HUES48 (cell line): ENCODE results near the gene PPIH.
"Not testable (repeated sequence)": the region's sequence is repeated elsewhere in the genome, so short reads cannot be mapped to it uniquely, and the experiment has no call there.

Experiments used
- H3K27ac ChIP-seq: one replicate; pipeline ENCODE4 v1.7.0; 2013; ENCODE audit warnings: low read depth, low read length, inconsistent platforms
- H3K27me3 ChIP-seq: 2 replicates; pipeline ENCODE4 v1.6.1; 2013; ENCODE audit warnings: mild to moderate bottlenecking, low read length; ENCODE audit not compliant: control insufficient read depth, insufficient read depth
- H3K36me3 ChIP-seq: 2 replicates; pipeline ENCODE4 v1.6.1; 2013; ENCODE audit warnings: low read length; ENCODE audit not compliant: control insufficient read depth, insufficient read depth
- H3K4me1 ChIP-seq: 2 replicates; pipeline ENCODE4 v1.6.1; 2013; ENCODE audit warnings: mild to moderate bottlenecking, low read length; ENCODE audit not compliant: control insufficient read depth, insufficient read depth
- H3K4me3 ChIP-seq: 2 replicates; pipeline ENCODE4 v1.5.1; 2013; ENCODE audit warnings: mild to moderate bottlenecking, low read depth, low read length
- H3K9ac ChIP-seq: 2 replicates; pipeline ENCODE4 v1.6.1; 2013; ENCODE audit warnings: mild to moderate bottlenecking, low read depth, low read length, moderate library complexity
- H3K9me3 ChIP-seq: 2 replicates; pipeline ENCODE4 v1.6.1; 2013; ENCODE audit warnings: low read length; ENCODE audit not compliant: control insufficient read depth, insufficient read depth

Gene PPIH

DNA sequence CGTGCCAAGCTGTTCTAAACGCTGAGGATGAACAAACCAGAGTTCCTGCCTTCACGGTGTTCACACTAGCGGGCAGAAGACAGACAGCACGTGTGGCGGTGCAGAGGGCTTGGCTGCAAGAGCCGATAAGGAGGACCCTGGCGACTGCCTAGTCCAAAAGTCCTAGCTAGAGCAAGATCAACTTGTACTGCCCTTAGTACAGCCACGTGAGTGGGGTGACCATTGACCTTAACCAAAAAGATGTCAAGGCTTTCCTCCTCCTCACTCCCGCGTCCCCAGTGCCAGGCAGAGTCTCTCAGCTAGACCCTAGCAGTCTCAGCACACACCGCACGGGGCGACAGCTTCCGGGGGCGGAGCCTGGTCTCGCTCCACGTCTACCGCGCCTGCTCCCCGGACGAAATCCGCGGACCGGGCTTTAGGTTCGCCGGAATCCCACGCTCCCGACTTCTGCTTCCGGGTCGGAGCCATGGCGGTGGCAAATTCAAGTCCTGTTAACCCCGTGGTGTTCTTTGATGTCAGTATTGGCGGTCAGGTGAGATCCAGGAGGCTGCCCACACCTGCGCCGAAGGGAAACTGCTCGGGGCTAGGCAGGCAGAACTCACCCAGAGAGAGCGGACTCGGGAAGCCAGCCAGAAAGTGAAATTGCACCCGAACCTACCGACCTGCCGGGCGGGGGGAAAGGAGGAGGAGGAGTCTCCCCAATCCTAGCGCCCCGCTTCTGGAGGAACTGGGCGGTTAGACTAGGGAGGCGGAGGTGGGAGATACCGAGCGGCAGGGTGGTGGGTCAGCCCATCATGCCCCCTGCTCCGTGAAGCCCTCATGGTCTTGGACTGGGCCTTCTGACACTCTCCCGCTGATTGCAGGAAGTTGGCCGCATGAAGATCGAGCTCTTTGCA lies at the start of gene PPIH:
PPIH (plus strand) TSS at position 443 of the 896 bp plus-strand sequence; CDS start at position 467, 24 bp downstream.
- Histone ChIP-seq H3K27me3 (no peaks in the 10 kb centered on the region), H3K36me3 (peaks cover 35% of the 10 kb centered on the region), H3K4me3 (peak within 1 kb of the TSS; percentile 68), H3K27ac (peak within 1 kb of the TSS; percentile 77), H3K9ac (peak within 1 kb of the TSS; percentile 55), H3K4me1 (peaks cover 5% of the 10 kb centered on the region; the same call in 1 of the 2 replicates), H3K9me3 (no peaks in the 10 kb centered on the region)

DNA sequence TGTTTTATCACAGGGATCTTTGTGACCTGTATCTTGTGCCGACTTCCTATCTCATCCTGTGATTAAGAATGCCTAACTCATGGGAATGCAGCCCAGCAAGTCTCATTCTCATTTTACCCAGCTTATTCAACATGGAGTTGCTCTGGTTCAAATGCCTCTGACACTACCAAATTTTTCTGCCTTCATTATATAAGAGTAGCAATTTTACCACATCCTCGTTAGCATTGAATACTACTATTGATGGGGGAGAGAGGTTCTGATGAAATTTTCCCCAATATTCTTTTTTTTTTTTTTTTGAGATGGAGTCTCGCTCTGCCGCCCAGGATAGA lies 44.5 kb upstream of the PPIH start:
- Histone ChIP-seq H3K9ac (no peak overlapping the region), H3K27me3 (no peaks in the 10 kb centered on the region), H3K36me3 (no peaks in the 10 kb centered on the region), H3K27ac (no peak overlapping the region), H3K9me3 (no peaks in the 10 kb centered on the region), H3K4me3 (no peak overlapping the region), H3K4me1 (peaks cover 3% of the 10 kb centered on the region; the same call in 1 of the 2 replicates)

DNA sequence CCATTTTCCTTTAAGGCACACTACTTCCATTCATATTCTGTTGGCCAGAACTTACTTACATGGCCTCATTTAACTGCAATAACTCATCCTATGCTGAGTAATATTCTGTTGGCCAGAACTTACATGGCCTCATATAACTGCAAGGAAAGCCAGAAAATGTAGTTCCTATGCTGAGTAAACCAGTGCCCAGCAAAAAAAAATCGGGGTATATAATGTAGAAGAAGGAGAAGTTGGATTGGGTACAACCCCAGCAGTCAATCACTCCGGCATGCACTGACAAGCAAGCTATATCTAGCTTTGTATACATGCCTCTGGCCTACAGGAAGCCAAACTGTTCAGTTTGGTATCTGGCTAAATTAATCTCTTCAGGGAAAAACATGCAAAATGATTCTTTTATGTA lies 39.4 kb upstream of the PPIH start:
- Histone ChIP-seq H3K4me3 (no peak overlapping the region), H3K27ac (no peak overlapping the region), H3K4me1 (no peaks in the 10 kb centered on the region), H3K9me3 (no peaks in the 10 kb centered on the region), H3K27me3 (no peaks in the 10 kb centered on the region), H3K9ac (no peak overlapping the region), H3K36me3 (no peaks in the 10 kb centered on the region)

DNA sequence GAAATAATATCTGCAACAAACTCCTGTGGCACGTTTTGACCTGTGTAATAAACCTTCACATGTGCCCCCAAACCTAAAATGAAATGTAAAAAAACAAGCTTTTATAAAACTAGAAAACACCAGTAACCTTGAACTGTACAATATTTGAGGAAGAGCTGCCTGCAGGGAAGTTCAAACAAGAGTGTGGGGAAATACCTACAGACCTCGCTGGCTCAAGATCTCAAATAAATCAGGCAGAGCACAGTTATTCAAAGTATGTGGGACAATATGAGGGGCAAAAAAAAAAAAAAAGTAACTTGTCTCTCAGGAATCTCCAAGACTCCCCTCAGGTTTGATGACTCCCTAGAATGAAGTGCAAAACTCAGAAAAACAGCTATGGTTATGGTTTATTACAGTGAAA lies 37.9 kb upstream of the PPIH start:
- H3K4me1 ChIP-seq: no peaks in the 10 kb centered on the region

DNA sequence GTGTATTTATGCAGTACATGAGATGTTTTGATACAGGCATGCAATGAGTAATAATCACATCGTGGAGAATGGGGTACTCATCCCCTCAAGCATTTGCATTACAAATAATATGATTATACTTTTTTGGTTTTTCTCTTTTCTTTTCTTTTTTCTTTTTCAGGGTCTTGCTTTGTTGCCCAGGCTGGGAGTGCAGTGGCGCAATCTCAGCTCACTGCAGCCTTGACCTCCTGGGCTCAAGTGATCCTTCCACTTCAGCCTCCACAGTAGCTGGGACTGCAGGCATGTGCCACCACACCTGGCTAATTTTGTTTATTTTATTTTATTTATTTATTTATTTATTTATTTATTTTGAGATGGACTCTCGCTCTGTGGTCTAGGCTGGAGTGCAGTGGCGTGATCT lies 37.0 kb upstream of the PPIH start:
- not testable (repeated sequence) for H3K4me1 ChIP-seq, H3K27me3 ChIP-seq, H3K36me3 ChIP-seq, H3K9me3 ChIP-seq, H3K4me3 ChIP-seq, H3K27ac ChIP-seq, H3K9ac ChIP-seq

More for the DNA sequence above, 37.9 kb upstream of the PPIH start:
- no peaks in the 10 kb centered on the region for H3K27me3 ChIP-seq
- no peak overlapping the region for H3K4me3 ChIP-seq
- no peak overlapping the region for H3K27ac ChIP-seq
- no peaks in the 10 kb centered on the region for H3K9me3 ChIP-seq
- H3K36me3 ChIP-seq: no peaks in the 10 kb centered on the region
- H3K9ac ChIP-seq: no peak overlapping the region

DNA sequence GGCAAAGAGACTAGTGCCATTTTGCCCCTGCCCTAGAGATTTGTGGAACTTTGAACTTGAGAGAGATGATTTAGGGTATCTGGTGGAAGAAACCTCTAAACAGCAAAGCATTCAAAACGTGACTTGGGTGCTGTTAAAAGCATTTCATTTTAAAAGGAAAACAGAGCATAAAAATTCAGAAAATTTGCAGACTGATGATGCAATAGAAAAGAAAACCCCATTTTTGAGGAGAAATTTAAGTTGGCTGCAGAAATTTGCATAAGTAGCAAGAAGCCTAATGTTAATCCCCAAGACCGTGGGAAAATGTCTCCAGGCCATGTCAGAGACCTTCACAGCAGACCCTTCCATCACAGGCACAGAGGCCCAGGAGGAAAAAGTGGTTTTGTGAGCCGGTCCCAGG lies 31.0 kb upstream of the PPIH start:
- H3K27ac ChIP-seq, H3K4me3 ChIP-seq, H3K9ac ChIP-seq: not testable (repeated sequence)

GRCh38 chr1:42639116-42639515 lies 19.1 kb upstream of the PPIH start:
- Histone ChIP-seq H3K9ac (no peak overlapping the region), H3K27ac (no peak overlapping the region), H3K9me3 (no peaks in the 10 kb centered on the region), H3K4me3 (no peak overlapping the region), H3K27me3 (no peaks in the 10 kb centered on the region), H3K36me3 (no peaks in the 10 kb centered on the region), H3K4me1 (no peaks in the 10 kb centered on the region)

More for the DNA sequence above, 31.0 kb upstream of the PPIH start:
- not testable (repeated sequence) for H3K9me3 ChIP-seq, H3K27me3 ChIP-seq, H3K36me3 ChIP-seq, H3K4me1 ChIP-seq

- H3K27me3 ChIP-seq: no peaks in the 10 kb centered on the region
- H3K9me3 ChIP-seq: no peaks in the 10 kb centered on the region
- no peak overlapping the region for H3K4me3 ChIP-seq
- H3K27ac ChIP-seq: no peak overlapping the region
- no peak overlapping the region for H3K9ac ChIP-seq
- H3K36me3 ChIP-seq: no peaks in the 10 kb centered on the region
- no peaks in the 10 kb centered on the region for H3K4me1 ChIP-seq
Measured at GRCh38 chr1:42646056-42646455, 12.2 kb upstream of the PPIH start.

GRCh38 chr1:42657201-42657600 lies 1.0 kb upstream of the PPIH start:
- Histone ChIP-seq H3K36me3 (peaks cover 25% of the 10 kb centered on the region), H3K27ac (no peak overlapping the region), H3K4me3 (no peak overlapping the region), H3K27me3 (peaks cover under 1% of the 10 kb centered on the region; the same call in 1 of the 2 replicates), H3K9me3 (no peaks in the 10 kb centered on the region), H3K9ac (no peak overlapping the region), H3K4me1 (peaks cover 5% of the 10 kb centered on the region; the same call in 1 of the 2 replicates)

GRCh38 chr1:42658877-42659337 lies 684 bp downstream of the PPIH start:
- Histone ChIP-seq H3K9me3 (no peaks in the 10 kb centered on the region), H3K27me3 (no peaks in the 10 kb centered on the region), H3K36me3 (peaks cover 42% of the 10 kb centered on the region), H3K9ac (peak overlapping the region; percentile 55), H3K4me1 (peaks cover 5% of the 10 kb centered on the region; the same call in 1 of the 2 replicates), H3K27ac (peak overlapping the region; percentile 77), H3K4me3 (peak overlapping the region; percentile 68)

- Histone ChIP-seq H3K4me3 (no peak overlapping the region), H3K9me3 (no peaks in the 10 kb centered on the region), H3K4me1 (peaks cover 5% of the 10 kb centered on the region; the same call in 1 of the 2 replicates), H3K9ac (no peak overlapping the region), H3K36me3 (peaks cover 62% of the 10 kb centered on the region), H3K27me3 (no peaks in the 10 kb centered on the region), H3K27ac (no peak overlapping the region)
Measured at GRCh38 chr1:42660907-42661500, 2.8 kb downstream of the PPIH start.
